GM06990 (cell line): Measurements from ENCODE around the gene CACNA1A.

ENCODE experiments used
- DNase-seq: peaks from one replicate; pipeline ENCODE4 v3.0.0-alpha.2; 2011; ENCODE audit not compliant: insufficient read length; ENCODE audit errors: extremely low read depth
- H3K27me3 ChIP-seq: replicated peaks from 2 replicates; pipeline ENCODE4 v1.6.0; 2011; ENCODE audit warnings: low read length; ENCODE audit not compliant: control insufficient read depth, insufficient read depth
- H3K36me3 ChIP-seq: 2 replicates; pipeline ENCODE4 v1.5.1; 2011; ENCODE audit warnings: low read length; ENCODE audit not compliant: control insufficient read depth, insufficient read depth
- H3K4me3 ChIP-seq: replicated peaks from 2 replicates; pipeline ENCODE4 v1.5.1; 2011; ENCODE audit warnings: low read depth, mild to moderate bottlenecking, control low read depth, low read length
- CTCF ChIP-seq: IDR thresholded peaks from 2 replicates; pipeline ENCODE4 v1.5.1; 2011; ENCODE audit warnings: low read length, control low read depth, mild to moderate bottlenecking, inconsistent platforms; ENCODE audit not compliant: insufficient read depth, poor library complexity, severe bottlenecking

The CACNA1A gene

GRCh38 chr19:13297023-13297422 is 209.3 kb downstream of the CACNA1A start:
- TF ChIP-seq CTCF = no peak
- H3K27me3 ChIP-seq = no peaks in the 10 kb centered on the region; the same call in 1 of the 2 replicates
- DNase-seq = no peak
- H3K36me3 ChIP-seq = no peaks in the 10 kb centered on the region
- no peak overlapping the region for H3K4me3 ChIP-seq

- Histone ChIP-seq H3K36me3 (no peaks in the 10 kb centered on the region), H3K27me3 (no peaks in the 10 kb centered on the region), H3K4me3 (no peak overlapping the region)
- DNase-seq = no peak
- no peak for TF ChIP-seq CTCF
These were observed 211.3 kb downstream of the CACNA1A start for GRCh38 chr19:13294812-13295567.

GRCh38 chr19:13291913-13292312 is 214.4 kb downstream of the CACNA1A start:
- Histone ChIP-seq H3K4me3 (no peak overlapping the region), H3K36me3 (no peaks in the 10 kb centered on the region), H3K27me3 (no peaks in the 10 kb centered on the region)
- no peak for DNase-seq
- no peak for TF ChIP-seq CTCF

GRCh38 chr19:13290741-13291140 is 215.5 kb downstream of the CACNA1A start:
- no peak for TF ChIP-seq CTCF
- DNase-seq = no peak
- Histone ChIP-seq H3K27me3 (no peaks in the 10 kb centered on the region), H3K4me3 (no peak overlapping the region), H3K36me3 (no peaks in the 10 kb centered on the region)

GRCh38 chr19:13289295-13289694 is 217.0 kb downstream of the CACNA1A start:
- no peak for TF ChIP-seq CTCF
- no peaks in the 10 kb centered on the region; the same call in 1 of the 2 replicates for H3K27me3 ChIP-seq
- H3K4me3 ChIP-seq = no peak overlapping the region
- no peak for DNase-seq
- no peaks in the 10 kb centered on the region for H3K36me3 ChIP-seq
